SW 1271 (cell line): Measurements from ENCODE around the gene DPH1.

ENCODE experiments used
- DNase-seq, 2 experiments: peaks; one replicate each; lab custom pipeline; 2025; lab: John Stamatoyannopoulos, UW

Gene DPH1

GRCh38 chr17:2062571-2063183 is 32.7 kb downstream of the DPH1 start:
- no peak for DNase-seq

GRCh38 chr17:2063261-2064146 is 33.6 kb downstream of the DPH1 start:
- no peak for DNase-seq

DNA sequence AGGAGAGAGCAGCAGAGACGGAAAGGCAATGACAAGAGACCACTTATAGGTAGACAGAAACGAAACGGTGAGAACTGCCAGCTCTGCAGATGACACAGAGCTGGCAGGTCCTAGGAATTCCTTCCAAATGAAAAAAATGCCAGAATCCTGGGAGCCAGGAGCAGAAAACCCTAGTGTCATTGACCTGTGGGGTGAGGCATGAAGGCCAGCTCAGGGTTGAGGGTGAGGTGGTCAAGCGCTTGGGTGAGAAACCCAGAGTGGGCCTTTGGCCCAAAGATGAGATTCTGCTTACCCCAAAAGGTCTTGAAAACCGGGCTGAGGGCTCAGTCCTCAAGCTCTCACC is 34.2 kb downstream of the DPH1 start:
- DNase-seq, result no peak

GRCh38 chr17:2064520-2064971 is 34.6 kb downstream of the DPH1 start:
- no peak for DNase-seq

- no peak for DNase-seq
Observed at GRCh38 chr17:2064980-2065785, 35.2 kb downstream of the DPH1 start.

- DNase-seq, result no peak
Observed at GRCh38 chr17:2065949-2066400, 36.0 kb downstream of the DPH1 start.

- no peak for DNase-seq
Observed at GRCh38 chr17:2067048-2067561, 37.2 kb downstream of the DPH1 start.

DNA sequence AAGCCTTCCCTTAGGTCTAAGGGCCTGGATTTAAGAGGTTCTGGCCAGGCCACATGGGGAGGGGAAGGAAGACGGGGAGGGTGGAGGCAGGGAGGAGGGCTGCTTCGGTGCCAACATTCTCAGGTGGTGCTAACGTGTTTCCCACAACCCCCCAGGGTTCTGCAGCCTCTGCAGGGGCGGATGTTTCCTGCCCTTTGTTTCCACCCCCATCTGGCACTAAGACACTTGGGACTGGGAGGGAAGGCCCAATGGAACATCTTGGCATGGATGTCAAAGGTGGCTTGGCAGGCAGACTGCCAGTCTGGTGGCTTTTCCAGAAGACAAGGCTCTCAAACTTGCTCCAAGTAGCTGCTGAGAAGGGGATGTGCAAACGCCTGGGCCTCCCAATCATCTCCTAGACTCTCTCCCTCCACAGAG is 37.7 kb downstream of the DPH1 start:
- DNase-seq, result no peak

GRCh38 chr17:2068031-2068518 is 38.1 kb downstream of the DPH1 start:
- DNase-seq, result no peak

DNA sequence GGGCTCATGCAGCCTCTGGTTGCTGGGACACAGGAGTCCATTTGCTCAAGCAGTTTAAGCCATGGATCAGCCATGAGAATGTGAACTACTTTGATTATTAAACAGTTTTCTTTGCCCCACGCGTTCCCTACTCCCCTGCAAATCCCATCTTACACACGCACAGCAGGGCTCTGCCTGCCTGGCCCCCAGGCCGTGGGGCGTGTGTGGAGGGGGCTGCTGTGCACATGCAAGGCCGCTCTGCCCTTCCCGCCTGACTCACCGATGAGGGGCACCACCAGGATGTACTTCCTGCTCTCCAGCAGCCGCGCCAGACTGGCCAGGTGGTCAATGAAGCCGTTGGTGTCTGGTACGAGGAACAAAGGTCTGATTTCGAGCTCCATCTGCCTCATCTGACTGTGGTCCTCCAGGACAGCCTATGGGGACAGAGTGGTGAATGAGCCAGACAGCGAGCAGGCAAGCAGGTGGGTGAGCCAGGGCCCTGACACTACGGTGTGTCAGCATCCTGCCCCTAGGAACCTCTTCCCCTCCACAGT is 38.6 kb downstream of the DPH1 start:
- DNase-seq, result no peak

DNA sequence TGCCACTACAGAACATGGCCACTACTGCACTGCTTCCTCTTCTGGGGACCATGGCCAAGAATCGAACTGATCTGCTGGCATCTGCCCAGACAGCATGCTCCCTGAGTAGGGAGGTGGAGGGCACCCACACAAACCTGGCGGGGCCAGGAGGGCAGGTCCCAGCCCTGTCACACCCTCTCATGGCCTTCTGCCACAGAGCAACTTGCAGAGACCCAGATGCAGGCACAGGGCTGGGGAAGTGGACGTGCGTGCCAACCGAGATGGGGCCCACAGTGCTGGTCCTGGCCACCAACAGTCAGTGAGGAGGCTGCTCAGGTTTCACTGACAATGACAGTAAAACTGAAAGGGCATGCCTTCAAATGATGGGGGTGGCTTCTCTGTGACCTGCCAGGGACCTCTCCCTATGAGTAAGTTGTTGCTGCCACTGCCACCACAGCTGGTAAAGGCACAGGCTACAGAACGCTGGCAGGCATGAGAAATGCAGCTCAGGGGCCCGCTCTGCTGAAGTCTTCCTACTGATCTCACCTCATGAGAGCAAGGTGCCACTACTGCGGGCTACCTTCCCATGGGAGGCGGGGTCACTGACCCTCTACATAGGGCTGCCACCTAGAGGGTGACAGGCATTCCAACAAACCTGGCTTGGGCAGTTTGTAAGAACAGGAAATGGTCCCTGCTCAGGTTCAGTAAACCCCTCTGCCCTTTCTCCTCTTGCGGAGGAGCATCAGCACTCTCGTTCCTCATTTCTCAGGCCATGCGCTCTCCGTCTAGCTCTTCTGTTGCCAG is 40.5 kb downstream of the DPH1 start:
- no peak for DNase-seq

- no peak for DNase-seq
Observed at GRCh38 chr17:2071024-2071385, 41.1 kb downstream of the DPH1 start.

DNA sequence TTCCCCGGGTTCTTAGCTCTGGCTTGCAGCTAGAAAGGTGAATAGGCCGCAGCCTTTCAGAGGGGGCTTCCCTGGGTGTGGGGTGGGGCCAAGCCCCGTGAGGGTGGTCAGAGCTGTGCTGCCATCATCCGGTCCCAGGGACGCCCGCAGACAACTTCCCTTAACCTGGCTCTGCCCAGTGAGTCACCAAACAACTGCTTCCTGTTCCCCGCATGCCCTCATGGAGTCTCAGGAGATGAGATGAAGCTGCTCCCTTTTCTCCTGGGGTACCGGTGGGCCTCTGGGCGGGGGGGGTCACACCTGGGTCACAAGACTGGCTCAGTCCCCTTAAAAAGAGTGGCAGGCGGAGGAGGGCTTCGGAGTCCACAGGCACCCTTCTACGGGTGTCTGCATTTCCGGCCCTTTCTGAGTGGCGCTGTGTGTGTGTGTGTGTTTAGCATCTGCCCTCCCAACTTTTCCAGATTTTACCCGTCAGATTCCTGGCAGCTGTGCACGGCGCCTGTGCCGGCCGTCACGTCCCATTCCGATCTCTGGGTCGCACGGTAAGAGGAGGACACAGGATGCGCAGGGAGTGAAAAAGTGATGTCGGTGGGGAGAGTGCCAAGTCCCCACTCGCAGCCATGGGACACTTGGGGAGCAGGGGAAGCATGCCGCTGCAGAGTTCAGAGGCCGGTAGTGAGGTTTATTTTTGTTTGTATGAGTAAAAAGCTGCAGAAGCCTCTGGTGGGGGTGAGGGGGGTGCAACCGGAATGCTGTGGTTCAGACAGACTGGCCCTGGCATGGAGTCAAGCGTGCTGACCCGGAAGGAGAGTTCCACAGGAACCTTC is 41.7 kb downstream of the DPH1 start:
- no peak for DNase-seq

GRCh38 chr17:2074919-2075318 is 45.0 kb downstream of the DPH1 start:
- no peak for DNase-seq

DNA sequence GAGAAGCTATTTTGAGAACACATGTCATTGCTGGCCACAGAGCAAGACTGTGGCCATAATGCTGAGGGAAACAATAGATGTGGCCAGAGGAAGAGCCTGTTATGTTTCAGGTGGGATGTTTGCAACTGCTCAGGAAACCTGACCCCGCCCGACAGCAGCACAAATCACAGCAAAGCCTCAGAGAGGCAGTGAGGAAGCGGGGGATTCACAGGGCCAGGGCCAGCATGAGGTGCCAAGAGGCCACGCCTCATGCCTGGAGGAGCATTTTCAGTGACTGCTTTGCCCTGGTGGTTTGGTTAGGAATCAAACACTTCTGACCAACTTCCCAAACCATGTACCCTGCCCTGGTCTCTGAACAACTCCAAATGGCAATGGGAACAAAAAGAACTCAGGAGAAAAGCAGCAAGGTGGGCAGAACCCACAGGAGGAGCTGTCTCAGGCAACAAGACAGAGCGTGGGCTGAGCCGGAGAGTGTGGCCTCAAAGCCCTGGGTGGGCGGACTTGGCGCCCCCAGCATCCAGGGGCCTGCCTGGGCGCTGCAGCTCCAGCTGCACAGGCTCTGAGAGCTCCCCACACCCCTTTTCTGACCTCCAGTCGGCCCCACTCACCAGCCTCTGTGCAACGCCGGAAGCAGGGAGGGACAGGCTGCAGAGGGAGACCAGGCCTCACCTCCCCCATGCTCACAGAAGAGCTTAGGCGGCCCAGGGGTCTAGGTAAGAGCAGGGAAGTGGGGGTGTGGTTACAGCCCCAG is 45.6 kb downstream of the DPH1 start:
- DNase-seq, result no peak

DNA sequence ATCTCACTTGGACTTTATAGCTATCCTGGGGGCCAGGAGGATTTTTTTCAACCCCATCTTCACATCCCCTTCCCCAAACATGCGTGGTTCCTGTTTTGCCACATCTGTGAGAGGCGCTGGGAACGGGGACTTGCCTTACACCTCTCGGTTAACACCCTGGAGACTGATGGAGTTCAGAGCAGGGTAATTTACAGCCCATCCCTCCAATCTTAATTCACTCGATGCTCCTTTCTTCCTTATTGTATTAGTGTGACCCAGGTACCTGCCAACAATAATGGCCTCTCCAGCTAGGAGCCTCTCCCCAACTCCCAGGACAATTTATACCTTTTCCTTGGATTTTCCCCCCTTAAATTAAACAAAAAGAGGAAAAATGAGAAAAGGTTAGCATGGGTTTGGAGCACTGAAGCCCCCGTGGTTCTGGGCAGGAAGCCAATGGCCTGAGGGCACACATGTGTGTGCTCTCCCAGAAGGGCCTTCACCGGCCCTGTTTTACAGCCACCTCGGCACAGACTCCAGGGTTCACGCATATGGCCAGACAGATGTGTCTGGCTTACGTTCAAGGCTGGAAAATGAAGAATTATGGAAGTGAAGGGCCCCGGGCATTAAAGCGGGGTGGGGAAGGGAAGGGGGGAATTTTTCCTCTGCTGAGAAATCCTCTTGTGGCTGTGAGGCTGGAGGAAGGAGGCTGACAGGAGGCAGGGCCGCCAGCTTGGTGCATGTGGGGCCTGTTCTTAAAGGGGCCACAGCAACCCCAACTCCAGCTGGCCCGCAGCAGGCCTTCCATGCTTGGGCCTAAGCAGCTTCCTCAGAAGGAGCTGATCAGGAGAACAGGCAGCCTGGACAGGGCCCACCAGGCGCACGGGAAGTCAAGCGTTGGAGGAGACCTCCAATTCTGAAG is 46.4 kb downstream of the DPH1 start:
- DNase-seq, result no peak

DNA sequence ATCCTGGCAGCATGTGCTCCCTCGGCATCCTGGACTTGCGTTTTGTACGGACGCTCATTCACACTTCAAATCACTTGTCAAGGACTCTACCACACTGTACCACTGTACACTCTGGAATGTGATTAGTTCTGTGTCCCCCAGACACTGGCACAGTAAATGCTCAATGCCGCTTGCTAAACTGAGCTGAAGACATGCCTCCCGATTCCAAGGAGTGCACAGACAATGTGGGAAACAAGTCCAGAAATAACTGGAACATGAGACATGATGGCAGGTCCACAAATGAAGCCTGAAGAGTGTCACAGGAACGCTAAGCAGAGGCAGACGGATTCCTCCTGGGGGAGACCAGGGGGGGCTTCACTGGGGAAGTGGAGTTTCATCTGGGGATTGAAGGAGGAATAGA is 47.1 kb downstream of the DPH1 start:
- no peak for DNase-seq

DNA sequence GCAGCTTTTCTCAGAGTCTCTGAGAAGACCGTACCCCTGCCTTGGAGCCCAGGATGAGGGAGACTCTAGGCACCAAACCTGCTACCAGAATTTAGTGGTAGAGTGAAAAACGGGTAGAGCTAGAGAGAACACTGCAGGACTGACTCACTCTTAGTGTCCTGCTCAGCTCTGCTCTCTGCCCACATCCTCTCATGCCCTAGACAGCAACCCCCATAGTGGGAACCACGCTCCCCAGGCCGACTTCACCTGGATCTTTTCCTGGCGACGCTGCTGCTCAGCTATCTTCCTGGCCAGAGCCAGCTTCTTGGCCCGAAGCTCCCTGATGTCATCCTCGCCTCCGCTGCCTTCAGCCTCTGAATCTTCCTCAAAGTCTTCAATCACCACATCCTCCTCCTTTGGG is 51.6 kb downstream of the DPH1 start:
- no peak for DNase-seq
